Subcutaneous abdominal adipose tissue (tissue), 5 donors: ENCODE results near the gene ALDH1L1.

Experiments
- H3K27ac ChIP-seq: one replicate; pipeline ENCODE4 v1.7.0; 2013; ENCODE audit warnings: low read depth, mild to moderate bottlenecking, inconsistent platforms, low read length, moderate library complexity
- H3K27me3 ChIP-seq, 5 donors: one replicate each; pipeline ENCODE4 v1.7.0; 2013; ENCODE audit warnings: low read length in 5 of 5, inconsistent platforms in 1 of 5; ENCODE audit not compliant: control insufficient read depth in 5 of 5, insufficient read depth in 4 of 5
- H3K36me3 ChIP-seq, 5 donors: one replicate each; pipeline ENCODE4 v1.7.0; 2013; ENCODE audit warnings: low read length in 5 of 5; ENCODE audit not compliant: control insufficient read depth in 5 of 5, insufficient read depth in 5 of 5
- H3K4me1 ChIP-seq, 5 donors: one replicate each; pipeline ENCODE4 v1.7.0; 2013; ENCODE audit warnings: low read length in 5 of 5, mild to moderate bottlenecking in 3 of 5, moderate library complexity in 1 of 5; ENCODE audit not compliant: control insufficient read depth in 5 of 5, insufficient read depth in 5 of 5
- H3K4me3 ChIP-seq, 5 donors: one replicate each; pipeline ENCODE4 v1.7.0; 2013; ENCODE audit warnings: low read length in 5 of 5, low read depth in 1 of 5
- H3K9ac ChIP-seq, 5 donors: one replicate each; pipeline ENCODE4 v1.7.0; 2013; ENCODE audit warnings: low read length in 5 of 5, mild to moderate bottlenecking in 4 of 5, moderate library complexity in 3 of 5
- H3K9me3 ChIP-seq, 5 donors: one replicate each; pipeline ENCODE4 v1.7.0; 2013; ENCODE audit warnings: low read length in 5 of 5; ENCODE audit not compliant: control insufficient read depth in 5 of 5
- donor health status: healthy.
- donor health status: healthy.
- donor health status: healthy.
- donor health status: healthy.
- donor health status: healthy.

ALDH1L1 gene

DNA sequence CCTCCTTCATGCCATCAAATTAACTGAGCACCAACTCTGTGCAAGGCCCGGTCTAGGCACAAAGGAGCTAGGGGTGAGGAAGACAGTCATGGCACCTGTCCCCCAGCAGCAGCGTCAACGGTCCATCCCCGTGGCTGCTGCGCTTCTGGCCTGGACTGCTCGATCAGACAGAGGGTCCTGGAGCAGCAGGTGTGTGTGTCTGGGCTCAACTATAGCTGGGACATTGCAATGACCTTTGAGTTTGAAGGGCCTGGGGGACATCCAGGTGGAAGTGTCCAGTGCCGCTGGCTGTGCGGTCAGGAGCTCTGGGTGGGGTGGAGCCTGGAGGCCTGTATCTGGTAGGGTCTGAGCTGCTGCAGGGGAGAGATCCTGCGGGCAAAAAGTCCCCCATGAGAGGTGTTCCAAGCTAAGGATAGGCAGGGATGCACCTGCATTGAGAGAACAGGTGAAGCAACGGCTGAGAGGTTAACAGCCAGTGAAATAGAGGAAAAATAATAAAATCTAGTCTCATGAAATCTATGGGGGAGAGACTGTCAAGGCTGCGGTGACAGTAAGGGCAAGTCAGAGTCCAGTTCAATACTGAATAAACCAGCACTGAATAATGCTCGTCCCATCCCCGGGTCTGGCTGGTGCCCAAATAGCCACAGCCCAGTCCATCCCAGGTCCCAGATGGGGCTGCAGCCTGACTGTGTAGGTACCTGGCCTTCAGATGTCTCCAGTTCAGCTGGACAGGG, 71.1 kb downstream of the ALDH1L1 start:
- Histone ChIP-seq H3K27ac (no peak overlapping the region), H3K9ac (no peak overlapping the region), H3K9me3 (no peaks in the 10 kb centered on the region), H3K27me3 (no peaks in the 10 kb centered on the region), H3K36me3 (peaks cover 0 to 66% (median 48%) of the 10 kb centered on the region in 5 donors), H3K4me1 (peaks cover 0 to 6% (median 0%) of the 10 kb centered on the region in 5 donors), H3K4me3 (no peak overlapping the region)

DNA sequence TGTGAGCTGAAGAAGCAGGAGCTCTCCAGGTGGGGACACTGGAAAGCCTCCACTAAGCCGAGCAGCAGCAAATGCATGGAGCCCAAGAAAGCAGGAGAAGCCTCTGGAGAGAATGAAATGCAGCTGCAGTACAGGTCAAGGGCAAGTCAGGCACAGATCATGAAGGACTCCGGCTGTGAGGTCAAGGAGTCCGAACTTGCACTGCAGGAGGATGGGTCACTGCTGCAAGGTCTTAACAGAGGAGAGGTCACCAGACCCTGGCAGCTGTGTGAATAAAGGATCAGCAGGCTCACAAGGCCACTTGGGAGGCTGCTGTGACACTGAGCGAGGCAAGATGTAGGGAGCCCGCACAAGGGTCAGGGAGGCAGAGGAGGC, 71.7 kb downstream of the ALDH1L1 start:
- Histone ChIP-seq H3K27ac (no peak overlapping the region), H3K9me3 (no peaks in the 10 kb centered on the region), H3K9ac (no peak overlapping the region), H3K4me3 (no peak overlapping the region), H3K4me1 (peaks cover 0 to 8% (median 0%) of the 10 kb centered on the region in 5 donors), H3K36me3 (peaks cover 0 to 70% (median 51%) of the 10 kb centered on the region in 5 donors), H3K27me3 (no peaks in the 10 kb centered on the region)

DNA sequence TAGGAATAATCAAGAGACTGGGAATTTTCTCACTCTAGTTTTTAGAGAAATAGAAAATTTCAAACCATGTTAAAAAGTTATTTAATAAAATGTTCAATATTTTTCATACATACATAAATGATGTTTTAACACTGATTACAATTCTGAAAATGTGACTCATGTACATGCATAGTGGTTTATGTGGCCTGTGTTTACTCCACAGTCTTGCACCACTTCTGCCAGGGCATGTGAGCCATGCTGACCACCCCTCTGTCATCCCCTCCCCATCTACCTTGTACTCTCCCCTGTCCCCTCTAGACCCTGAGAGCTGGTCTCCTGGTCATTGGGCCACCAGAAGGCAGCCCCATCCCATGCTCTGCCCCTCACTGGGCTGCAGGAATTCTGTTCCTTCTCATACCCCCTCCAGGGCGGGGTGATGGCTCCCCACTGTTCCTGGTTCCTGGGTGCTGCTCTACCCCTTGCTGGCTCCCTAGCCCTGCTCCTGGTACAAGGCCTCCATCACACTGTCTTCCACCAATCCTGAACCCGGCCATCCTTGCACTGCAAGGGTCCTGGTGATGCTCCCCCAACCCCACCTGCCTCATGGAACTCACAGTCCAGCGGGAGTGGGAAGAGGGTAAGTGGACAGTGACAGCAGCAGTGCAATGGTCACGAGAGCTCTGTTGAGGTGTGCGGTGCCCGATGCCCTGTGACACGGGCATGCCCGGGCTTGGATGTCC, 72.3 kb downstream of the ALDH1L1 start:
- Histone ChIP-seq H3K36me3 (peaks cover 0 to 72% (median 51%) of the 10 kb centered on the region in 5 donors), H3K9ac (no peak overlapping the region), H3K4me3 (no peak overlapping the region), H3K9me3 (no peaks in the 10 kb centered on the region), H3K27ac (no peak overlapping the region), H3K27me3 (no peaks in the 10 kb centered on the region), H3K4me1 (peaks cover 0 to 11% (median 2%) of the 10 kb centered on the region in 5 donors)

- Histone ChIP-seq H3K4me3 (no peak overlapping the region), H3K4me1 (peaks cover 0 to 18% (median 9%) of the 10 kb centered on the region in 5 donors), H3K27ac (no peak overlapping the region), H3K27me3 (no peaks in the 10 kb centered on the region), H3K9me3 (no peaks in the 10 kb centered on the region), H3K9ac (no peak overlapping the region), H3K36me3 (peaks cover 0 to 72% (median 51%) of the 10 kb centered on the region in 5 donors)
Measured at GRCh38 chr3:126107203-126107939, 73.0 kb downstream of the ALDH1L1 start.

GRCh38 chr3:126106336-126107202, 73.8 kb downstream of the ALDH1L1 start:
- H3K4me3 ChIP-seq = no peak overlapping the region
- no peaks in the 10 kb centered on the region for H3K9me3 ChIP-seq
- peaks cover 0 to 26% (median 17%) of the 10 kb centered on the region in 5 donors for H3K4me1 ChIP-seq
- H3K27me3 ChIP-seq = no peaks in the 10 kb centered on the region
- H3K36me3 ChIP-seq = peaks cover 0 to 64% (median 45%) of the 10 kb centered on the region in 5 donors
- H3K9ac ChIP-seq = no peak overlapping the region
- H3K27ac ChIP-seq = no peak overlapping the region

- Histone ChIP-seq H3K9ac (no peak overlapping the region), H3K27ac (no peak overlapping the region), H3K4me1 (peaks cover 0 to 32% (median 25%) of the 10 kb centered on the region in 5 donors), H3K36me3 (peaks cover 0 to 58% (median 45%) of the 10 kb centered on the region in 5 donors), H3K27me3 (no peaks in the 10 kb centered on the region), H3K4me3 (no peak overlapping the region), H3K9me3 (no peaks in the 10 kb centered on the region)
Measured at GRCh38 chr3:126105691-126106187, 74.6 kb downstream of the ALDH1L1 start.

DNA sequence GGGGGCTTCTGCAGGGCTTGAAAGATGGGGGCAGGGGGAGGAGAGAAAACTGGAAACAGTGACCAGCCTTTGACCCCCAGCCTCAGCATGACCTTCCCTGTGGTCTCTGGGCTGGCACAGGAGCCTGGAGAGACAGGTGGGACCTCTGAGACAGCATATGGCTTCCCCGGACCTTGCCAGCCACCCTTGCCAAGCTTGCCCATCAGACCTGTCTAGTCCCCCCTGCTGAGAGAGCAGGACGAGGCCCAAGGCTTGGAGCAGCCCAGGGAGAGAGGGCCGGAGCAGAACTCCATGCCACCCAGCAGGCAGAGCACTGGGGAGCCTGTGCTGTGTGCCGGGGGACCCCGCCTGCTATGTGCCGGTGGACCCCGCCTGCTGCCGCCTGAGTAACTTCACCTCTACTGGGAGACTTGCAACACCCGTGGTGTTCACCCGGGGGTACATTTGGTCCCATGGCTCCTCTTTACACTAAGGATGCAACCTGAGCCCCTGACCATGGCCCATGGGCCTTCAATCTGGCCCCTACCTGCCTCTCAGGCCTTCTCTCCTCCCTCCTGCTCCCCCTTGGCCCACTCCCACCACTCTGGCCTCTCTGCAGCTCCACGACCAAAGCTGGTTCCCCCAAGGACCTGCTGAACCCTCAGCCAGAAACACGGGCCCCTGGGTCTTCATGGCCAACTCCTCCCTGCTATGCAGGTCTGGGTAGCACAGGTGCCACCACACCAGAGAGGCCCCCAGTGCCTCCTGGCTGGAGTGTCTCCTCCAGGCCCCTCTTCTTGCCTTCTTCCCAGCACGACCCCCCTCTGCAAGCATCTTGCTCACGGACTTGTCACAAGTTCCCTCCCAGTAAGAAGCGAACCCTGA, 75.4 kb downstream of the ALDH1L1 start:
- Histone ChIP-seq H3K36me3 (peaks cover 0 to 56% (median 39%) of the 10 kb centered on the region in 5 donors), H3K4me1 (peaks cover 0 to 34% (median 27%) of the 10 kb centered on the region in 5 donors), H3K9me3 (no peaks in the 10 kb centered on the region), H3K27ac (no peak overlapping the region), H3K27me3 (no peaks in the 10 kb centered on the region), H3K9ac (no peak overlapping the region), H3K4me3 (no peak overlapping the region)

GRCh38 chr3:126104028-126104635, 76.3 kb downstream of the ALDH1L1 start:
- H3K27me3 ChIP-seq = no peaks in the 10 kb centered on the region
- no peak overlapping the region for H3K4me3 ChIP-seq
- no peak overlapping the region for H3K27ac ChIP-seq
- peaks cover 0 to 48% (median 31%) of the 10 kb centered on the region in 5 donors for H3K36me3 ChIP-seq
- H3K9me3 ChIP-seq = no peaks in the 10 kb centered on the region
- H3K4me1 ChIP-seq = peaks cover 0 to 34% (median 27%) of the 10 kb centered on the region in 5 donors
- peak overlapping the region in 1 of 5 donors; percentile 23 for H3K9ac ChIP-seq
